SU-DHL-6 (cell line): ENCODE measurements around the gene AGPAT2.

Experiments
- H2AFZ ChIP-seq: fragments of 200-600 bp; sonication (generic); 2 replicates; pipeline ENCODE4 v1.6.1; 2014; ENCODE audit warnings: low read depth, mild to moderate bottlenecking, moderate library complexity, mixed read lengths, antibody characterized with exemption, low read length; ENCODE audit not compliant: severe bottlenecking
- H3F3A ChIP-seq: fragments of 200-600 bp; shearing (Covaris generic); 2 replicates; pipeline ENCODE4 v1.6.0; 2016; ENCODE audit warnings: antibody characterized with exemption, mild to moderate bottlenecking; ENCODE audit not compliant: insufficient read depth
- H3K27ac ChIP-seq: fragments of 200-600 bp; sonication (generic); 2 replicates; pipeline ENCODE4 v1.5.1; 2016; ENCODE audit warnings: low read depth, mild to moderate bottlenecking, low read length, moderate library complexity, mixed read lengths
- H3K27me3 ChIP-seq: fragments of 200-600 bp; sonication (generic), shearing (Covaris generic); 2 replicates; pipeline ENCODE4 v1.6.0; 2014; ENCODE audit warnings: mild to moderate bottlenecking, low read length
- H3K36me3 ChIP-seq: fragments of 200-600 bp; sonication (generic); 2 replicates; pipeline ENCODE4 v1.6.1; 2014; ENCODE audit warnings: mild to moderate bottlenecking, low read length, mixed read lengths
- H3K4me2 ChIP-seq: fragments of 300-600, 200-600 bp; shearing (Covaris generic), sonication (generic); 2 replicates; pipeline ENCODE4 v1.6.0; 2014; ENCODE audit warnings: low read length, low read depth, mild to moderate bottlenecking; ENCODE audit not compliant: poor library complexity, severe bottlenecking
- H3K4me3 ChIP-seq: fragments of 200-600 bp; sonication (generic); 2 replicates; pipeline ENCODE4 v1.5.1; 2014; ENCODE audit warnings: antibody characterized with exemption, low read length, mild to moderate bottlenecking, mixed read lengths; ENCODE audit not compliant: insufficient read depth, poor library complexity, severe bottlenecking
- H3K79me2 ChIP-seq: fragments of 200-600 bp; sonication (generic); 2 replicates; pipeline ENCODE4 v1.6.1; 2014; ENCODE audit warnings: mild to moderate bottlenecking, low read length, moderate library complexity; ENCODE audit not compliant: insufficient read depth
- H3K9ac ChIP-seq: fragments of 200-600 bp; sonication (generic); 2 replicates; pipeline ENCODE4 v1.7.0; 2014; ENCODE audit warnings: mild to moderate bottlenecking, low read length
- H3K9me2 ChIP-seq: fragments of 200-600 bp; sonication (generic); replicated peaks from 2 replicates; pipeline ENCODE4 v1.6.1; 2014; ENCODE audit warnings: low read length; ENCODE audit not compliant: insufficient read depth
- H3K9me3 ChIP-seq: fragments of 200-600 bp; sonication (generic); 2 replicates; pipeline ENCODE4 v1.6.1; 2014; ENCODE audit warnings: low read length, mixed read lengths; ENCODE audit not compliant: insufficient read depth
- H4K20me1 ChIP-seq: fragments of 200-600 bp; sonication (generic); 2 replicates; pipeline ENCODE4 v1.6.1; 2014; ENCODE audit warnings: low read depth, mild to moderate bottlenecking, antibody characterized with exemption, low read length, moderate library complexity, mixed read lengths
- EZH2phosphoT487 ChIP-seq: fragments of 200-600 bp; sonication (generic), shearing (Covaris generic); conservative IDR thresholded peaks from 2 replicates; pipeline ENCODE4 v1.6.1; 2018; ENCODE audit warnings: mild to moderate bottlenecking, antibody characterized with exemption, low read length, moderate library complexity, mixed read lengths
- TF ChIP-seq, protein P1 (sequence below): fragments of 200-600 bp; sonication (generic); IDR thresholded peaks from one replicate; pipeline ENCODE4 v1.5.1; 2017; ENCODE audit warnings: antibody characterized with exemption, mild to moderate bottlenecking, low read length, moderate library complexity; ENCODE audit not compliant: insufficient read depth, poor library complexity, severe bottlenecking

The AGPAT2 gene

DNA sequence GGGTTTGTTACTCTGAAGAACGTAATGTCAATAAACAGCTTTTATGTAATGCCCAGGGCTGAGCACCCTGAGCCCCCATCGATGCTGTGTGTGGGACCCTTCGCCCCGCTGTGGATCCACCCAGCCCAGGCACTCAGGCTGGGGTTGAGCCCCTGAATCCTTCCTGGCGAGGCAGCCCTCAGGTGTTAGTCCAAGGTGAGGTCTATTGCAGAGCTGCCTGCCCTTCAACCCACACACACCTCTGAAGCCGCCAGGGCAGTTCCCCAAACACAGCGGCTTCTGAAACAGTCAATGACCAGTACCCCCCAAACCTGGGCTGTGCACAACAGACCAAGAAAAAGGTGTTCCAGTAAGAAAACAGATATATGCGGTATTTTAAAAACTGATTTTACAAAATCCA, 36.7 kb upstream of the AGPAT2 start:
- H3F3A ChIP-seq = peaks cover 31% of the 10 kb centered on the region

DNA sequence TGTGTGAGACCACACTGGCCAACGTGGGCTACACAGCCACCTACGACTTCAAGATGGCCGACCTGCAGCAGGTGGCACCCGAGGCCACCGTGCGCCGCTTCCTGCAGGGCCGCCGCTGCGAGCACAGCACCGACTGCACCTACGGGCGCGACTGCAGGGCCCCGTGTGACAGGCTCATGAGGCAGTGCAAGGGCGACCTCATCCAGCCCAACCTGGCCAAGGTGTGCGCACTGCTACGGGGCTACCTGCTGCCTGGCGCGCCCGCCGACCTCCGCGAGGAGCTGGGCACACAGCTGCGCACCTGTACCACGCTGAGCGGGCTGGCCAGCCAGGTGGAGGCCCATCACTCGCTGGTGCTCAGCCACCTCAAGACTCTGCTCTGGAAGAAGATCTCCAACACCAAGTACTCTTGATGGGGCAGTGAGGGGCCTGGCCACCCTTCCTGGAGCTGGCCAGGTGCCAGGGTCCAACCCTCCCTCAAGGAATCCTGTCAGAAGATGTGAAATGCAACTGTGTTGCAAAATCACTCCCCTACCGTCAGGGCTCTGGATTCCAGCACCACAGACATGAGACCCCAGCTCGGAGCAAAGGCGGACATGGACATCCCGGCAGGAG, 36.2 kb upstream of the AGPAT2 start:
- H4K20me1 ChIP-seq = peaks cover 18% of the 10 kb centered on the region; the same call in 1 of the 2 replicates
- H3K27ac ChIP-seq = no peak overlapping the region
- peaks cover 16% of the 10 kb centered on the region for H3K79me2 ChIP-seq
- H3K4me2 ChIP-seq = no peak overlapping the region
- H2AFZ ChIP-seq = no peak overlapping the region
- no peaks in the 10 kb centered on the region for H3K9me2 ChIP-seq
- TF ChIP-seq EZH2phosphoT487 = no peak
- TF ChIP-seq, protein P1, sequence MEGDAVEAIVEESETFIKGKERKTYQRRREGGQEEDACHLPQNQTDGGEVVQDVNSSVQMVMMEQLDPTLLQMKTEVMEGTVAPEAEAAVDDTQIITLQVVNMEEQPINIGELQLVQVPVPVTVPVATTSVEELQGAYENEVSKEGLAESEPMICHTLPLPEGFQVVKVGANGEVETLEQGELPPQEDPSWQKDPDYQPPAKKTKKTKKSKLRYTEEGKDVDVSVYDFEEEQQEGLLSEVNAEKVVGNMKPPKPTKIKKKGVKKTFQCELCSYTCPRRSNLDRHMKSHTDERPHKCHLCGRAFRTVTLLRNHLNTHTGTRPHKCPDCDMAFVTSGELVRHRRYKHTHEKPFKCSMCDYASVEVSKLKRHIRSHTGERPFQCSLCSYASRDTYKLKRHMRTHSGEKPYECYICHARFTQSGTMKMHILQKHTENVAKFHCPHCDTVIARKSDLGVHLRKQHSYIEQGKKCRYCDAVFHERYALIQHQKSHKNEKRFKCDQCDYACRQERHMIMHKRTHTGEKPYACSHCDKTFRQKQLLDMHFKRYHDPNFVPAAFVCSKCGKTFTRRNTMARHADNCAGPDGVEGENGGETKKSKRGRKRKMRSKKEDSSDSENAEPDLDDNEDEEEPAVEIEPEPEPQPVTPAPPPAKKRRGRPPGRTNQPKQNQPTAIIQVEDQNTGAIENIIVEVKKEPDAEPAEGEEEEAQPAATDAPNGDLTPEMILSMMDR = no peak
- H3F3A ChIP-seq = peaks cover 31% of the 10 kb centered on the region
- no peaks in the 10 kb centered on the region for H3K27me3 ChIP-seq
- H3K36me3 ChIP-seq = peaks cover 24% of the 10 kb centered on the region
- no peak overlapping the region for H3K9ac ChIP-seq
- no peaks in the 10 kb centered on the region for H3K9me3 ChIP-seq
- no peak overlapping the region for H3K4me3 ChIP-seq

More for the DNA sequence above, 36.7 kb upstream of the AGPAT2 start:
- Histone ChIP-seq H3K4me3 (no peak overlapping the region), H3K9me3 (no peaks in the 10 kb centered on the region), H3K9me2 (no peaks in the 10 kb centered on the region), H3K79me2 (peaks cover 16% of the 10 kb centered on the region), H2AFZ (no peak overlapping the region), H3K27me3 (no peaks in the 10 kb centered on the region), H3K9ac (no peak overlapping the region), H3K36me3 (peaks cover 24% of the 10 kb centered on the region), H3K4me2 (no peak overlapping the region), H3K27ac (no peak overlapping the region), H4K20me1 (peaks cover 18% of the 10 kb centered on the region; the same call in 1 of the 2 replicates)
- TF ChIP-seq, protein P1 = no peak
- no peak for TF ChIP-seq EZH2phosphoT487

DNA sequence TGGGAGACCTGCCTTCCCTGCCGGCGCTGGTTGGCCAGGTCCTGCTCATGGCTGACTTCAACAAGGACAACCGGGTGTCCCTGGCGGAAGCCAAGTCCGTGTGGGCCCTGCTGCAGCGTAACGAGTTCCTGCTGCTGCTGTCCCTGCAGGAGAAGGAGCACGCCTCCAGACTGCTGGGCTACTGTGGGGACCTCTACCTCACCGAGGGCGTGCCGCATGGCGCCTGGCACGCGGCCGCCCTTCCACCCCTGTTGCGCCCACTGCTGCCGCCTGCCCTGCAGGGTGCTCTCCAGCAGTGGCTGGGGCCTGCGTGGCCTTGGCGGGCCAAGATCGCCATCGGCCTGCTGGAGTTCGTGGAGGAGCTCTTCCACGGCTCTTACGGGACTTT, 35.7 kb upstream of the AGPAT2 start:
- Histone ChIP-seq H3K9me3 (no peaks in the 10 kb centered on the region), H3K36me3 (peaks cover 24% of the 10 kb centered on the region), H3K4me2 (no peak overlapping the region), H4K20me1 (peaks cover 18% of the 10 kb centered on the region; the same call in 1 of the 2 replicates), H2AFZ (no peak overlapping the region), H3F3A (peaks cover 31% of the 10 kb centered on the region), H3K79me2 (peaks cover 16% of the 10 kb centered on the region), H3K9ac (no peak overlapping the region), H3K27ac (no peak overlapping the region), H3K27me3 (no peaks in the 10 kb centered on the region), H3K9me2 (no peaks in the 10 kb centered on the region), H3K4me3 (no peak overlapping the region)
- no peak for TF ChIP-seq EZH2phosphoT487
- TF ChIP-seq, protein P1 = no peak
